Suprapubic skin (tissue), 3 donors: Measurements from ENCODE around the gene FEV.

ENCODE experiments used
- CTCF ChIP-seq, 2 donors: fragments of 200-600 bp in 1 of 2; fragments of 450-650 bp in 1 of 2; sonication (generic) in 1 of 2; IDR thresholded peaks; one replicate each; pipeline ENCODE4 v1.5.1; 2016 to 2019; ENCODE audit warnings: antibody characterized with exemption in 2 of 2, mild to moderate bottlenecking in 1 of 2, moderate library complexity in 1 of 2
- EP300 ChIP-seq: sonication (generic); formaldehyde crosslinking; IDR thresholded peaks from one replicate; pipeline ENCODE4 v1.6.1; 2017; ENCODE audit warnings: antibody characterized with exemption
- POLR2A ChIP-seq, 2 donors: fragments of 450-650 bp; IDR thresholded peaks; one replicate each; pipeline ENCODE4 v1.6.1; 2017; ENCODE audit warnings: antibody characterized with exemption in 2 of 2, mild to moderate bottlenecking in 2 of 2, moderate library complexity in 2 of 2

GRCh38 chr2:219024059-219024458 is 39.1 kb upstream of the FEV start:
- TF ChIP-seq CTCF (IDR thresholded peaks at IDR 0.05): no peak
- no peak for TF ChIP-seq EP300
- no peak for TF ChIP-seq POLR2A (IDR thresholded peaks at IDR 0.05)
